Left hindlimb (tissue), 1 donor: ENCODE results near the gene TSHZ3.

Experiments used
- DNase-seq: peaks from one replicate; pipeline ENCODE4 v3.0.0-alpha.2; 2018

TSHZ3 gene

DNA sequence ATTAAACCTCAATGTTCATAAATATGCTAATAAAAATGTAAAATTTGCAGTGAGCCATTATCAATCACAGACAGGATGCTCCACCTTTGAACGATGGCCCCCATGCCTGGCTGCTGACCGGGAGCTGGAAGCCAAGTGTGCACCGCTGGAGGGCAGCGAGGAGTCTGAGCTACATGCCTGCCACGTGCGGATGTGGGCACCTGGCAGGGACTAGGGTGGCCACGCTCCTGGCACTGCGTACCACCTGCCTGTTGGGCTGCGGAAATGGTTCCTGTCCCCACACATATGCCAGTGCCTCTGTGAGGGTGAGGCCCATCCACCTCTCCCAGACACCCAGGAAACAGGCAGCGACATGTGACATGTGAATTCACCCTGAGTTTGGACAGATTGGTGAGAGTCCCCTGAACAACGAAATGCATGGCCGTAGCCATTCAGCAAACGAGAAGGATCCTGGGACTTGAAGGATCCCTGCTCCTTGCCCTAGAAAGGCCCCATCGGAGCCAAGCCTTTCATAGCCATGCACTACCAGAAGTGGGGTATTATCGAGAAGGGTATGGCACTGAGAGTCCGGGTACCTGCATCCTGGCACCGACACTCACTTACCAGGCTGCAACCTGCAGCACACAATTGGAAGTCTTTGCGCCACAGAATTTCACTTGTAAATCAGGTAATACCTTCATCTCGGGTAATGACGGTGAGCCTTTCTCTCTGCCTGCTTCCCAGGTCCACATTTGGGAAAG is 35.8 kb downstream of the TSHZ3 start:
- peak; percentile 20 for DNase-seq

GRCh38 chr19:31312677-31313244 is 36.5 kb downstream of the TSHZ3 start:
- no peak for DNase-seq

- peak; percentile 55 for DNase-seq
Observed at GRCh38 chr19:31312009-31312676, 37.1 kb downstream of the TSHZ3 start.

DNA sequence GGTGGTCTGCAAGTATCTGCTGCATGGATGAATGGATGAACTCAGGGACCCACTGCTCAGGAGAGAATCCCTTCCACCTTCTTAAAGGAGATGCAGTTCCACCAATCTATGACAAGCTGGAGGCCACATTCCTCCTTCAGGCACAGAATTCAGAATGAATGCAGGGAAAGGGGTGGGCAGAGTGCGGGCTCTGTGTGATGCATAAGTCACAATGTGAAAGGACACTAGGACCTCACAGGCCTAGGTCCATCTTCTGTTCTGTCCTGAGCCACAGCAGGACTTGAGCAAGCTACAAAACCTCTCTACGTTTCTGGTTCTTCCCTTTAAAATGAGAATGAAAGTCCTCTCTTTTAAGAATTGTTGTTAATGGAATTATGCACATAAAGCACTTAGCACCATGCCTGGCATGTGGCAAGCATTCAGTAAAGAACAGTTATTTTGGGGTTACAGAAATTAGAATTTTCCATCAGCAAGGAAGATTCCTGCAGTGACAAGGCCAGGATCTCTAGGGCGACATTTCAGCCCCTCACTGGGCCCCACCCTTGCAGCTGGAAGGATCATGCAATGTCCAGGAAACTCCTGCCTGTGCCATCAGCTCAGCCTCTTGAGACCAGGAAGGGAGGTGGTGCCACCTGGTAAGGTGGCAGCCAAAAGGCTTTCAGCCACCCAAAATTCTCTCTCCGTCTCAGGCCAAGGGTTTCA is 38.7 kb downstream of the TSHZ3 start:
- DNase-seq, result peak; percentile 22

- no peak for DNase-seq
Observed at GRCh38 chr19:31308781-31309180, 40.5 kb downstream of the TSHZ3 start.

DNA sequence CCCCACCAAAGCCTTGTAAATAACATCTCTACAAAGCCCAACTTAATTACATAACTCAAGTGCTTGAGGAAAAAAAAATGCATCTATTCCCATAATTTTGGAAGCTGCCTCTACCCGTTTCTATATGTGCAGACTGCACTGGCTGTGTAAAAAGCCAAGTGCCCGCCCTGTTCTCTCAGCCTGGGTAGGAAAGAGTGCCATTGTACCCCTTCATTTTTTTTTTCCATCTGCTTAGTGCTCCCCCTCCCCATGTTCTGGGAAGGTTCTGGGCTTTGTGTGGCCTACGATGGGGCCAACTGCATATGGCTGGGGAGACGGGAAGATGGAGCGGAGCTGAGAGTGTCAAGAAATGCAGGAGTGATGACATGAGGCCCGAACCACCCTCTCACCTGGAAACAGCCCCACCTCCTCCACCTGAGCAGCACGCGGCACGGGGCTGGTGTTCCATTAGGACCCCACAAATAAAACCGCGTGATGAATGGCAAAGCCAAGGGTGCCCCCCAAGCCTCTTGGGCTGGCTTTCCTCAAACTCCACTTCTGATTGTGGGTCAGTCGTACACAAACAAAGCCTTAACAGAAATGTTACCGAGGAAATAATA is 42.1 kb downstream of the TSHZ3 start:
- no peak for DNase-seq

- no peak for DNase-seq
Observed at GRCh38 chr19:31306006-31306753, 43.1 kb downstream of the TSHZ3 start.

DNA sequence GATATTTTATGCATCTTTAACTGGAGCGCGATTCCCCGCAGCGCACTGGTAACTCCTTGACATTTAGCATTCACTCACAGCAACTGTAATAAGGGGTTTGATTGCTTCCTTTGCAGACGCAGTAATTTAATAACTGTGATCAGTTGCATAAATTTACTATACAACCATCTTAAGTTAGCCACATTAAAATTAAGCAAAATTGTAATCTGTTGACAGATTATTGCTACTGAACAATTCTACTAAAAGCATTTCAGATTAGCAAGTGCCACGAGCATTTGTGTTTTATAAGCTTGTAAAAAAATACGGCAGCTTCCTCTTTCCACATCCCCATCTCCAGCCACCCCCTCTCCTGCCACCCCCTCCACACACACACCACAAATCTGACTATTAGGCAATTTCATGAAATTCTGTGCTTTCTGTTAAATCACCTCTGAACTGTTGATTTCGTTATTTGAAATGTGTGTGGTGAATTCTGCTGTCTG is 44.4 kb downstream of the TSHZ3 start:
- no peak for DNase-seq

DNA sequence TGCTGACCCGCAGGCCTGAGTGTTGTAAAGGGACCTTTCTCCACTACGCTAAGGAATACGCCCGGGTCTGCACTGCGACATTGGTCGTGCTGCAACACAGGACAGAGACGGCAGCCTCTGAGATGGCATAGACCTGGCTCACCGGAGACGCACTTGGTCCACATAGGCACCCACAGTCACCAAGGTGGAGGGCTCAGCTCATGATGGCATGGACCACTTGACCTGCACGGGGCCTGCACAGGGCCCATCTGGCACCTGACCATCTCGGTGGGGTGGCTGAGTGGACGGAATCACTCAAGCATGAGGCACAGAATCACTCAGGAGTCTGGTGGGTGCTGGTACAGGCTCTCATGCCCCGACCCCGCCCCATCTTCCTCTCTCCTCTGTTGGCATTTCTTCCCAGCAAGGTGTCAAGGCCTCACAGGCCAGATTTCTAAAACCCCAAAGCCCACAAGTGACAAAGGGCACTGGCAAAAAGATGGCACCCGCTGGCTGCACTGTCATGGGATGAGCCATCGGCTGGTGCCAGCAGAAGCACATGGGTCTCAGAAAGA is 45.9 kb downstream of the TSHZ3 start:
- no peak for DNase-seq

GRCh38 chr19:31301306-31301980 is 47.8 kb downstream of the TSHZ3 start:
- no peak for DNase-seq

- DNase-seq, result no peak
Observed at GRCh38 chr19:31300422-31300821, 48.8 kb downstream of the TSHZ3 start.

- no peak for DNase-seq
Observed at GRCh38 chr19:31299665-31300064, 49.6 kb downstream of the TSHZ3 start.

GRCh38 chr19:31297991-31298390 is 51.2 kb downstream of the TSHZ3 start:
- no peak for DNase-seq

DNA sequence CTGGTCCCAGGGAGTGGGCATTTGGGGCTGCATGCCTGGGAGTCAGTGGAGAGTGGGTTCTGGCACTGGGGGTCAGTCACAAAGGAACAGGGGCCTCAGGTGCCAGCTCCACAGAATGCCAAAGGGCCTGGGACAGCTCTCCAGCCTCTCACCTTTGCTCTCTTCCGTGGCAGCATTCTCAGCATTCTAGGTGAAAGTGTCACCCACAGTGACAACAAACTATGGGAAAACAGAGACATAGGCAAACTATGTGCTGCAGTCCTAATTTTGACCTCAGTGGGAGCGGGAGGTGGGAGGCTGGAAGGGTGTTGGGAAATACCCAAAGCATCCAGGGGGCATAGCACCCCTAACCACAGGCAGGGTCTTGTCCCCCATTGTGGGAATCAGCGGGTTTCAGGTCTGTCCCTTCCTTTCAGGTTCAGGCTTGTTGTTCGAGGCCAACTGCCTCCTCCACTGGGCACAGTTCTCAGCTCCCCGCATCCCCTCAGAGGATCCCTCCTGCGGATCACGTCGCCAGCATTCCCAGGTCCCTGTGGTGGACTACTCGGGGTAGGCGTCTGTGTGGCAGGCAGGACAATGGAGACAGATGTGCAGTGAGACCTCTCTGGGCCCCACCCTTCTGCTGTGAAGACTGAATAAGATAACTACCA is 52.4 kb downstream of the TSHZ3 start:
- DNase-seq, result peak; percentile 9

DNA sequence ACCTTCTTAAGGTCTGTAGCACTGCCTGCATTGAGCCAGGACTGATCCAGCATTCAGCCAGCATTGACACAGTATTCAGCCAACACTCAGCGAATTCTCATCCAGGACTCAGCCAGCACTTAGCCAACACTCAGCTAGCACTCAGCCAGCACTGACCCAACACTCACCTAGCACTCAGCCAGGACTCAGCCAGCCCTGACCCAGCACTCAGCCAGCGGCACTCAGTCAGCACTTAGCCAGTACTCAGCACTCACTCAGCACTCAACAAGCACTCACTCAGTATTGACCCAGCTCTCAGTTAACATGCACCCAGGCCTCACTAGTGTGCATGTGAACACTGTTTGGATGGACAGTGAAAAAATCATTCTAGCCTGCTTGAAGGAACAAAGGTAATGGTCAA is 55.0 kb downstream of the TSHZ3 start:
- no peak for DNase-seq

- DNase-seq, result no peak
Observed at GRCh38 chr19:31292639-31293185, 56.5 kb downstream of the TSHZ3 start.

DNA sequence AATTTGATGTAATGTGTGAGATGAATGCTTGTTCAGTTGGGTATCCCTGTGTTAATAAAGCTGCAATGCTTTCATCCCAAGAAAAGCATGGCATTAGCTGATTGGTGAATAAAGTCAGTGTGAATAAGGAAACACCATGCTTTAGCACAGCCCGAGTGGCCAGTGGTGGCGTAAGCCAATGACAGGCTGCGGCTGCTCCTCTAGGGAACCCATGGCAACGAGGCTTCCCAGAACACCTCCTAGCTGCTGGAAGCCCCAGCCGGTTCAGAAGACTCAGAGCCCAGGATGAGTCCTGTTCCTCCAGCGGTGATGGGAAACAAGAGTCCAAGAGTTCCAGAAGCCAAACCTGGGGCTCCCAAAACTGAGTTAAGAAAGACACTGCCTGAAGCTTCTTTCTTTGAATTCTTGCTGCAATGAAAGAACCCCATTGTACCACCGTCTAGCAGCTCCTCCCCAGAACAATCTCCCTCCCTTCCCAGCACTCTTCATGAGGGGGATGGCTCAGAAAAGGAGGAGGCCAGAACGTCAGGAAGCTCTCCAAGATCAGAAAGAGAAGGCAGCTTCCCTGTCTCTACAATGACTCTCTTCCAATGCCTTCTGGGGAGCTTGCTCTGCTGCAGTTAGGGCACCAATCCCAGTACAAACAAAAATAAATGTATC is 58.2 kb downstream of the TSHZ3 start:
- DNase-seq, result no peak

GRCh38 chr19:31289976-31290375 is 59.3 kb downstream of the TSHZ3 start:
- DNase-seq, result peak; percentile 34

DNA sequence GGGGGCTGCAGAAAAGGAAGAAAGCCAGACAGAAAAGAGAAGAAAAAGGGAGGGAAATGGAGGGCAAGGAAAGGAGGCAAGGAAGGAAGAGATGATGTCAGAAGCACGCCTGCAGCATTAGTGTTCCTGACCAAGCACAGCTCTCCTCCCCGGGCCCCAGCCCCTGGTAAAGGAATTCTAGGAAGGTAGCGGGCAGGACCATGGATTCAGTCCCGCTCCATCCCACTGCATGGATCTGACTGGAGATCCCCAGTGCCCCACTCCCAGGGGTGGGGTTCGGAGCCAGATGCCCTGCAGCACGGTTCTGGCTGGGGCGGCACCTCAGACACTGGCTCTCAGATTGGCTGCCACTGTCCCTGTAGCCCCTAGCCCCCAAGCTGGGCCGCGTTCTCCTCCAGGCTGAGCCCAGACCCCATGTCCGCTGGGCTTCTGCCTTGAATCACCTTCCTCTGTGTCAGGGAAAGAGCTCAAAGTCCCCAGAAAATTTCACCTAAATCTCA is 59.8 kb downstream of the TSHZ3 start:
- peak; percentile 12 for DNase-seq

DNA sequence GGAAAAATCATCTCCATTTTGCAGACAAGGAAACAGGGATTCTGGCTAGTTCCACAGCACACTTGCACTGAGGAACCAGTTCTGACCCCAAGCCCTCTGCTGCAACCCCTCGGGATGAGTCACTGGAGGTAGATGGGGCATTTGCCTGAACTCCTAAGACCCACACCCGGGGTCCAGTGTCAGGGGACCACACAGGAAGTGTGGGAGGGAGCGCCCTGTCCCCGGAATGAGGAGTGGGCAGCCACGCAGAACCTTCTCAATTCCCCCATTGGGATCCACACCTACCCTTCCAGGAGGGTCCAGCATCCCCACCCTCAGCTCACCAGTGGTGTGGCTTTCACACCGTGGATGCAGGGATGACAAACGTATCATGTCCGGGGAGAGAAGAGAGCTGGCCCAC is 62.7 kb downstream of the TSHZ3 start:
- DNase-seq, result peak; percentile 15
